Measurements from ENCODE around the gene FAU.

The FAU gene

DNA sequence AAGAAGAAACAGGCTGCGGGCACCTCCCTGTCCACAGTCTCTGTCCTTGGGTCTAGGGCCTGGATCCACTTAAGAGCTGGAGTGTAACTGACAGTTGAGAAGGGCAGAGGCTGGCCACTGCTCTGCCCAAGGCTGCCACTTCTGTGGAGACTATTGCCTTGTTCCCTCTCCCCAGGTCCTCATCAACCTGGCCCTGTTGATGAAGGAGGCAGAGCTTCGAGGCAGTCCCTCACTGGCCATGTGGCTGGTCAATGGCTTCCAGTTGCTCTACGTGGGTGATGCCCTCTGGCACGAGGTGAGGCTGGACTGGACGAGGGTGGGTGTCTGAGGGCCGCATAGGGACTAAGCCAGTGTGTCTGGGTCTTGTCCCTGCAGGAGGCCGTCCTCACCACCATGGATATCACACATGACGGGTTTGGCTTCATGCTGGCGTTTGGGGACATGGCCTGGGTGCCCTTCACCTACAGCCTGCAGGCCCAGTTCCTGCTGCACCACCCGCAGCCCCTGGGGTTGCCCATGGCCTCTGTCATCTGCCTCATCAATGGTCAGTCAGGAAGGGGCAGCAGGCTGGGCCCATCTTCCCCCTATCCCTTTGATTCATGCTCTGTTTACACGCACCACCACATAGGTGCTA, 7.3 kb downstream of the FAU start:
- TF ChIP-seq, protein P1, sequence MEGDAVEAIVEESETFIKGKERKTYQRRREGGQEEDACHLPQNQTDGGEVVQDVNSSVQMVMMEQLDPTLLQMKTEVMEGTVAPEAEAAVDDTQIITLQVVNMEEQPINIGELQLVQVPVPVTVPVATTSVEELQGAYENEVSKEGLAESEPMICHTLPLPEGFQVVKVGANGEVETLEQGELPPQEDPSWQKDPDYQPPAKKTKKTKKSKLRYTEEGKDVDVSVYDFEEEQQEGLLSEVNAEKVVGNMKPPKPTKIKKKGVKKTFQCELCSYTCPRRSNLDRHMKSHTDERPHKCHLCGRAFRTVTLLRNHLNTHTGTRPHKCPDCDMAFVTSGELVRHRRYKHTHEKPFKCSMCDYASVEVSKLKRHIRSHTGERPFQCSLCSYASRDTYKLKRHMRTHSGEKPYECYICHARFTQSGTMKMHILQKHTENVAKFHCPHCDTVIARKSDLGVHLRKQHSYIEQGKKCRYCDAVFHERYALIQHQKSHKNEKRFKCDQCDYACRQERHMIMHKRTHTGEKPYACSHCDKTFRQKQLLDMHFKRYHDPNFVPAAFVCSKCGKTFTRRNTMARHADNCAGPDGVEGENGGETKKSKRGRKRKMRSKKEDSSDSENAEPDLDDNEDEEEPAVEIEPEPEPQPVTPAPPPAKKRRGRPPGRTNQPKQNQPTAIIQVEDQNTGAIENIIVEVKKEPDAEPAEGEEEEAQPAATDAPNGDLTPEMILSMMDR (IDR thresholded peaks at IDR 0.05; ENCODE audit: insufficient read depth, missing control alignments): no peak
- FAIRE-seq: no peak
- DNase-seq (ENCODE audit: insufficient read length, low spot score): no peak

DNA sequence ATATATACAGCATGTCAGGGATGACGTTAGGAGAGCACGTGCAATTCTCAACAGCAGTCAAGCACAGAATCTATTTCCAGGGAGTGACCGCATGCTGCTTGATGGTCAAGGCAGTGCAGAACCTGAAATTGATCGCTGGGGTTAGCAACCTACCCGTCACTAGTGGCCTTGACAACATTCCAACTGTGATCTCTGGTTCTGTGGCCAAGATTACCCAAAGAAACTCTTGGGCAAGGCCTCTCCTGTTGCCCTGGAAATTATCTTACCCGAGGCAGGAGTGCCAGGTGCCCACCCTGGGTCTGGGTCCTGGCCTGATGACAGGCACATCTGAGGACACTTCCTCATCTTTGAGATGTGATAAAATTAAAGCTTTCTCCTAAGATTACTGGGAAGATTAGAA, 8.1 kb downstream of the FAU start:
- DNase-seq (ENCODE audit: insufficient read length, low spot score) (no peak), FAIRE-seq (no peak)
- TF ChIP-seq, protein P1 (IDR thresholded peaks at IDR 0.05; ENCODE audit: insufficient read depth, missing control alignments): no peak

DNA sequence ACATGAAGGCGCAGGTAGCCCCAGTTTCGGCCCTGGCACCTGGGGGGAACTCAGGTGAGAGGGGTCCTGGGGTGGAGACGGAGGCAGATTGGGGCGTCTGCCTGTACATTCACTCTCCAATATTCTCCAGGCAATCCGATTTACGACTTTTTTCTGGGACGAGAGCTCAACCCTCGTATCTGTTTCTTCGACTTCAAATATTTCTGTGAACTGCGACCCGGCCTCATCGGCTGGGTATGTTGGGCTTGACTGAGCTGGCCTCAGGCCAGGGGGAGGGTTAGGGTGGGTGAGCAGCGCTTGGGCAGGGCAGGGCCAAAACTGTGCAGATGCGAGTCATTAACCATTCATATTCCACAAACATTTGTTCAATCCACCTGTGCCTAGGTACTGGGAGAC, 8.6 kb downstream of the FAU start:
- DNase-seq (ENCODE audit: insufficient read length, low spot score): no peak

DNA sequence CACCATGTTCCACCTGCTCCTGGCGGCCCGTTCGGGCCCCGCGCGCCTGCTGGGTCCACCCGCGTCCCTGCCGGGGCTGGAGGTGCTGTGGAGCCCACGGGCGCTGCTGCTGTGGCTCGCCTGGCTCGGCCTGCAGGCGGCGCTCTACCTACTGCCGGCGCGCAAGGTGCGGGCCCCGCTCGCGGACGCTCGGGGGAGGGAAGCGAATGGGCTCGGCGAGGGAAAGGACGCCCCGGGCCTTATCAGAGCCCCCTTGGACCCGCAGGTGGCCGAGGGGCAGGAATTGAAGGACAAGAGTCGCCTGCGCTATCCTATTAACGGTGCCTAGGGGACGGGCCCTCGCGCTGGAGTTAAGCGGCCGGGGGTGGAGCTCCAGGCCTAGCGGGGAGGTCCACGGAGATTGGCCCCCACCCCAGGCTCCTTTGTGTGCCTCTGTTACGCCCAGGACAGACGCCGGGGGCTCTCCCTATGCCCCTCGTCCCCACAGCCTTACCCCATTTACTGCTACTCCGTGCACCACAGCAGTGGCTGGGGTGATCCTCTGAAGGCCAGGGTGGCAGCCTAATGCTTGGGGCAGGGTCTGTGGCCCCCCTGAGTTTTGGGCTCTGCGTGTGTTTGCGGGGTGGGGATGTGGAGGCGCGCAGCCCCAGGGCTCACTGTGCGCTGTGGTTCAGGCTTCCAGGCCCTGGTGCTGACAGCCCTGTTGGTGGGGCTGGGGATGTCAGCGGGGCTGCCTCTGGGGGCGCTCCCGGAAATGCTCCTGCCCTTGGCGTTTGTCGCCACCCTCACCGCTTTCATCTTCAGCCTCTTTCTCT, 9.2 kb downstream of the FAU start:
- TF ChIP-seq, protein P1 (IDR thresholded peaks at IDR 0.05; ENCODE audit: insufficient read depth, missing control alignments): peak; percentile 69
- FAIRE-seq: no peak
- peak; percentile 55 for DNase-seq (ENCODE audit: insufficient read length, low spot score)

More for the DNA sequence above, 8.6 kb downstream of the FAU start:
- TF ChIP-seq, protein P1 (IDR thresholded peaks at IDR 0.05; ENCODE audit: insufficient read depth, missing control alignments): no peak
- FAIRE-seq: no peak

DNA sequence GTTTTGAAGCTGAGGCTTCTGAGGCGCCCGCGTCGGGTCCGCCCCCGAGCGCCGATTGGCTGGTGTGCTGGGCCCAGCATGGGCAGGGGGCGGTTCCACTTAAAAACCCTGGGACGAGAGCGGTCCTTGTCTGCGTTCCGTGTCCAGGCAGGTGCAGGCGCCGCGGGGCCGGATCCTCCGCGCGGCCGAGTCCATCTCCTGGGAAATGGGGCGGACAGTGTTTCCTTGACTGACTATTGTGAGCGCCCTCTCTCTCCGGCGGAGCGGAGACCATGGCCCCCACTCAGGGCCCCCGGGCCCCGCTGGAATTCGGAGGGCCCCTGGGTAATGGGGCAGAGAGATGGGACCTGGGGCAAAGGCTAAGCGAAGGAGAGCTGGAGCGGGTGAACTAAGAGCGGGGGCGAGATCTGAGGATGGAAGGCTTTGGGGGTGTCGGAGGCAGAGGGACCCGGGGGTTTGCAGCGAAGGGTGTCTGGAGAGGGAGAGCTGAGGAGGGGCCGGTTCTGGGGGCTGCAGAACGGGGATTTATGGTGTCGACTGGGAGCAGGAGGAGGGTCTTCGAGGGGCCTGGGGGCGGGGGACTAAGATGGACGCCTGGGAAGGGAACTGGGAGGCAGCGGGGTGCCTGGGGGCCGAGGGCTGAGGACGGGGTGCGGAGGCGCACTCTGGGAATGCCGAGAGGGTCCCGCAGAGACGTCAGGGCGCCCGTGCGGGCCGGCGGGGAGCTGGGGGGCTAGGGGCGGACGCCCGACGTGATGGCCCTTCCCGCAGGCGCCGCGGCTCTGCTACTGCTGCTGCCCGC, 10.0 kb downstream of the FAU start, which contains the start of gene TM7SF2:
TM7SF2 (plus strand) TSS at position 129 of the 802 bp plus-strand sequence; CDS start at position 273, 144 bp downstream.
- TF ChIP-seq, protein P1 (IDR thresholded peaks at IDR 0.05; ENCODE audit: insufficient read depth, missing control alignments): no peak
- FAIRE-seq: no peak
- DNase-seq (ENCODE audit: insufficient read length, low spot score): peak; percentile 96

DNA sequence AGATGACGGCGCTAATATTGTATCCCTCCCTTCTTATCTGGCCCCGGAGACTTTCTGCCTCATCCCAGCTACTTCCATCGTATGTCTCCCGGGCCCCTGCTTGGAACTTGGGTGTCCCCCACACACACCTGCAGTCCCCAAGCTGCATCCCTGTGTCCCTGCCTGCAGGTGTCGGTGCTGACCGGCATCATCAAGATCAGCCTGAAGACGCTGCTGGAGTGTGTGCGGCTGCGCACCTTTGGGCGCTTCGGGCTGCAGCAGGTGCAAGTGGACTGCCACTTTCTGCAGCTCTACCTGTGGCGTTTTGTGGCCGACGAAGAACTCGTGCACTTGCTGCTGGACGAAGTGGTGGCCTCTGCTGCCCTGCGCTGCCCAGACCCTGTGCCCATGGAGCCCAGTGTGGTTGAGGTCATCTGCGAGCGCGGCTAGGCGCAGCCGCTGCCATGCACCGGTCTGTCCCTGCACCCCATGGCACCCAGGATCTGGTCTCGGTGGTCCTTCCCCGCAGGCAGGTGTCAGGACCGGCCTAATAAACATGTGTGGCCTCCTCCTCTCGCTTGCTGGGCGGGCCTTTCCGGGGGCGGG, 10.7 kb downstream of the FAU start:
- DNase-seq (ENCODE audit: insufficient read length, low spot score): no peak
- FAIRE-seq: no peak

More for the DNA sequence above, 10.7 kb downstream of the FAU start:
- TF ChIP-seq, protein P1 (IDR thresholded peaks at IDR 0.05; ENCODE audit: insufficient read depth, missing control alignments): no peak
